ENCODE measurements around the gene ATXN10.
A peak's percentile ranks its signal among the peaks of the same experiment; 100 is the strongest.

ATXN10 gene

DNA sequence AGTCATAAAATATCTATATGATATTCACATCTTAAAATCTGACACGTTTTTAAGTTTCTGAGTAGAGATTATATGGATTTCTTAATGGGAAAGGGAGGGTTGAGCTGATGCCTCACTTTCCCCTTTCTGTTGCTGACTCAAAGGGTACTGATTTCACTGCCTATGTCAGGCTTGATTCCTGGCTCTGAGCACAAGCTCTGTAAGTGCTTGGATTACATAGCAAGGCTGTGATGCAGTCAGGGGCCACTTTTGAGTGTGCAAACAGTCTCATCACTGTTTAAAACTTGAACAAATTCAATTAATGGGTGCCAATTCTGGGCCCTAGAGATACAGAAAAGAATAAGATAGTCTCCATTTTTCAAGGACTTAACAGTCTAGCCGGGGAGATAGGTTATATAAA is 14.4 kb downstream of the ATXN10 start:
- TF ChIP-seq CTCF (IDR thresholded peaks at IDR 0.05) = no peak
- DNase-seq (ENCODE audit: low spot score) = no peak
- Histone ChIP-seq H3K4me3 (no peak overlapping the region), H3K27ac (no peak overlapping the region)

GRCh38 chr22:45686836-45687235 is 15.2 kb downstream of the ATXN10 start:
- H3K4me3 ChIP-seq = no peak overlapping the region
- DNase-seq (ENCODE audit: low spot score) = no peak
- H3K27ac ChIP-seq = peak overlapping the region in 1 of 2 donors; percentile 35
- no peak for TF ChIP-seq CTCF (IDR thresholded peaks at IDR 0.05)

- no peak for DNase-seq (ENCODE audit: low spot score)
- Histone ChIP-seq H3K27ac (peak overlapping the region in 1 of 2 donors; percentile 70), H3K4me3 (peak overlapping the region; percentile 34)
- no peak for TF ChIP-seq CTCF (IDR thresholded peaks at IDR 0.05)
These were observed 17.0 kb downstream of the ATXN10 start for GRCh38 chr22:45688600-45689080.

DNA sequence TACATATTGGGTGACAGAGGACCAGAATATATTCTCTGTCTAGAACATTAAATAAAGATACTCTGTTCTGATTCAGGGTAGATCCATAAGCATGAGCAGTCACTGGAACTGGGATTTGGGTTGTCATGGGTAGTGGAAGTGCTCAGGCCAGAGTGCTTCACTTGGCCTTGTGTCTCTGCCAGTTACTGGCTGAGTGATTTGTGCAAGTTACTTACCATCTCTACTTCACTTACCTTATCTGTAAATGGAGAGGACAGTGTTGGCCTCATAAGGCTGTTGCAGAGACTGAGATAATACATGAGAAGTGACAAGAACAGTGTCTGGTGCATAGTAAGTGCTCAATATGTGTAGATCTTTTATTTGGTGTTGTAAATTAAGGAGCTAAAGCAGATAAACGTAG is 17.6 kb downstream of the ATXN10 start:
- no peak for DNase-seq (ENCODE audit: low spot score)
- Histone ChIP-seq H3K4me3 (no peak overlapping the region), H3K27ac (peak overlapping the region in 1 of 2 donors; percentile 70)
- no peak for TF ChIP-seq CTCF (IDR thresholded peaks at IDR 0.05)

GRCh38 chr22:45690008-45690407 is 18.4 kb downstream of the ATXN10 start:
- no peak for DNase-seq (ENCODE audit: low spot score)
- H3K4me3 ChIP-seq = no peak overlapping the region
- H3K27ac ChIP-seq = no peak overlapping the region
- TF ChIP-seq CTCF (IDR thresholded peaks at IDR 0.05) = no peak

- no peak for TF ChIP-seq CTCF (IDR thresholded peaks at IDR 0.05)
- Histone ChIP-seq H3K4me3 (no peak overlapping the region), H3K27ac (no peak overlapping the region)
- DNase-seq (ENCODE audit: low spot score) = no peak
These were observed 20.9 kb downstream of the ATXN10 start for GRCh38 chr22:45692549-45692948.

DNA sequence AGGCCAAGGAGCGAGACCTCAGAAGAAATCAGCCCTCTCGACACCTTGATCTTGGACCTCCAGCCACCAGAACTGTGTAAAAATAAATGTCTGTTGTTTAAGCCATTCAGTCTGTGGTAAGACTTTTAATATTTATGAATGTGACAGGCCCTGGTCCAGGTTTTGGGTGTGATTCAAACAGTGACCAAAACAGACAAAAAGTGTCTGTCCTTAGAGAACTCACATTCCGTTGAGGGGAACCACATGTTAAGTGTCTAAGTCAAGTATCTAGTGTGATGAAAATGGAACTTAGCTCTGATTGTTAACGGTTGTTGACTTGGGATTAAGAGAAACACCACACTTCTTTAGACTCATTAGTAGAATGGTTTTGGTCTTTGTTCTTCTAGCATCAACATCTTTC is 22.2 kb downstream of the ATXN10 start:
- DNase-seq (ENCODE audit: low spot score) = no peak
- Histone ChIP-seq H3K27ac (no peak overlapping the region), H3K4me3 (no peak overlapping the region)
- no peak for TF ChIP-seq CTCF (IDR thresholded peaks at IDR 0.05)
